Vagina (tissue), 2 donors: ENCODE results near the gene ARHGAP45.

ENCODE experiments used
- CTCF ChIP-seq, 3 experiments: fragments of 450-650 bp in 2 of 3; fragments of 200-600 bp in 1 of 3; sonication (generic) in 1 of 3; IDR thresholded peaks; one replicate each; pipeline ENCODE4 v1.5.1; 2017 to 2019; ENCODE audit warnings: antibody characterized with exemption in 3 of 3, mild to moderate bottlenecking in 2 of 3, moderate library complexity in 2 of 3
- POLR2A ChIP-seq, 2 donors: fragments of 450-650 bp; IDR thresholded peaks; one replicate each; pipeline ENCODE4 v1.6.1; 2017; ENCODE audit warnings: antibody characterized with exemption in 2 of 2, mild to moderate bottlenecking in 2 of 2, moderate library complexity in 2 of 2
- POLR2AphosphoS5 ChIP-seq, 2 donors: sonication (generic); formaldehyde crosslinking; IDR thresholded peaks; one replicate each; pipeline ENCODE4 v1.9.0; 2017; ENCODE audit warnings: antibody characterized with exemption in 2 of 2, mild to moderate bottlenecking in 2 of 2, low read depth in 1 of 2; ENCODE audit not compliant: insufficient read depth in 1 of 2

GRCh38 chr19:1019616-1019961, 47.4 kb upstream of the ARHGAP45 start:
- TF ChIP-seq CTCF (IDR thresholded peaks at IDR 0.05), result no peak
- no peak for TF ChIP-seq POLR2AphosphoS5 (IDR thresholded peaks at IDR 0.05; ENCODE audit: insufficient read depth in 1 of 2, low read depth in 1 of 2)
- TF ChIP-seq POLR2A (IDR thresholded peaks at IDR 0.05), result no peak
